Activated CD4-positive, alpha-beta T cell treated with anti-CD3 and anti-CD28 coated beads for 48 hours (primary cell): ENCODE results near the gene ABCA2.
"Not testable (repeated sequence)": the region's sequence is repeated elsewhere in the genome, so short reads cannot be mapped to it uniquely, and the experiment has no call there.

Experiments used
- DNase-seq: peaks from one replicate; pipeline ENCODE4 v3.0.0-alpha.2; 2020

ABCA2 gene

DNA sequence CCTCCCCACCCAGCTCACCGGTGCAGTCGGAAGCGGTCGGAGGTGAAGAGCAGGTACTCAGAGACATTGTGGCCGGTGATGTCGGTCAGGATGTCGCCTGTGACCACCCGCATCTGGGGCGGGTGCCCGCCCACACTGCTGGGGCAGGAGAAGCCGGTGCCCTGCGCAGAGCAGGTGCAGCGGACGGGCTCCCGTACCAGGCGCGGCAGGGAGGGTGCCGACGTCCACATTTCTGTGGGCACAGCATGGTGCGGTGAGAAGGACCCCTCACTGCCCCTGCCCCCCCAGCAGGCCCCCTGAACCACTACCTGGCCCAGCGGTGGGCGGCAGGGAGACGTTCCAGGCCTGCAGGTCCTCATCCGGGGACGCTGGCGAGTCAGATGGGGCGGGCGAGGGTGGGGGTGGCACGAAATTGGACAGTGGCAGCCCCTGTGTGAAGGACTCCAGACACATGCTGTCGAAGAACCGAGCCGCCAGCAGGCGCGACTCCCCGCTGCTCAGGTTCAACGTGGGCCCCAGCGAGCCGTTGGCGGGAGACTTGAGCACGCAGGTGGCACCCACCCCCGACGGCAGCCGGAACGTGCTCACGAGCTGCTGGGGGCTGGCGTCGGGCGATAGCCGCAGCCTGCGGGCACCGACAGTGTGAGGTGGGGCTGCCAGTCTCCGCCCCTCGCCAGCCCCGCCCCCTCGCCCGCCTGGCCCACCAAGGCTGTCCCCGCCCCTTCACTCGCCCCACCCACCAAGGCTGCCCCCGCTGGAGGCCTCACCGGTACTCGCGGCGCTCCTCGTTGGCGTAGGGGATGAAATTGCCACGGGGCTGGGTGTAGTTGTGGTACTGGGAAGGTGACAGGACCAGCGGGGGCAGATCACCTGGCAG is 15.1 kb downstream of the ABCA2 start:
- no peak for DNase-seq

DNA sequence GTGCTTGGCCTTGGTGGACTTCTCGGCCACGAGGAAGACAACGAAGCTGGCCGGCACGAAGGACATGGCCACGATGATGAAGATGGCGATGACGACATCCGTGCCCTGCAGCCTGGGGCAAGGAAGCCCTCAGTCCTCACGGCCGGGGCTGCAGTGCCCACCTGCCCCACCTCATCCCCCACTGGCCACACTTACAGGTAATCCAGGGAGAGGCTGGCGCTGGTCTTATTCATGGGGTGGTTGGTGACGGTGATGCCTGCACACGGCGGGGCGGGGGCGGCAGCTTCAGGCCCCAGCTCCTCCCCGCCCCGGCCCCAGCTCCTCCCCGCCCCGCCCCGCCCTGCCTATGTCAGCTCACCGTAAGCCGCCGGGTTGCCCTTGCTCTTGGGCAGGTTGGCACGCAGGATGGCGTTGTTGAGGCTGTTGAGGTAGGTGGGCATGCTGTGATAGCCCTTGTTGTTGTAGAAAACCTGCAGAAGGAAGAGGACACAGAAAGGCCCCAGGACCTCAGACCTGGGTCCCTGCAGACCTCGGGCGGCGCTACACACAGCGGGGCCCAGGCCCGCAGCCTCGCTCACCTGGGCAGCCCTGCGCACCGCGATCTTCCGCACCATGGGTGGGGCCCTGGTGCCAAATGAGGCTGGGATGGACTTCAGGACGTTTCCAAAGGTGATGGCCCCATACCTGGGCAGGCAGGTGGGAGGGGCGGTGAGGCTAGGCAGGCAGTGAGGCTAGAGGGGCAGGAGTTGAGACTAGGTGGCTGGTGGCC is 15.9 kb downstream of the ABCA2 start:
- DNase-seq, result no peak

DNA sequence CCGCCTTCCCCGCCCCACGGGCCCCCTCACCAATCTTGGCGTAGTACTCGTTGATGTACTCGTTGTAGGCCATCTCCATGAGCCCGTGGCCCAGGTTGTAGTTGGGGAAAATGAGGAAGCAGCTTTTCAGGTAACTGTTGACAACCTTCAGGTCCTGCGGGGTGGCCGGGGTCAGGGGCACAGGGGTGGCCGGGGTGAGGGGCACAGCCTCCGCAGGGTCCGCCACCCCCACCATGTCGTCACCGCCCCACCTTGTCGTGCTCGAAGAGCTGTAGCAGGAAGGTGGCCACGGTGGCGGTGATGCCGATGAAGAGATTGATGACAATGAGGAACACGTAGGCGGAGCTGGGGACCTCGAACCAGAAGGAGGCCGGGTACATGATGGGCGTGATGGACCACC is 16.9 kb downstream of the ABCA2 start:
- DNase-seq, result no peak

DNA sequence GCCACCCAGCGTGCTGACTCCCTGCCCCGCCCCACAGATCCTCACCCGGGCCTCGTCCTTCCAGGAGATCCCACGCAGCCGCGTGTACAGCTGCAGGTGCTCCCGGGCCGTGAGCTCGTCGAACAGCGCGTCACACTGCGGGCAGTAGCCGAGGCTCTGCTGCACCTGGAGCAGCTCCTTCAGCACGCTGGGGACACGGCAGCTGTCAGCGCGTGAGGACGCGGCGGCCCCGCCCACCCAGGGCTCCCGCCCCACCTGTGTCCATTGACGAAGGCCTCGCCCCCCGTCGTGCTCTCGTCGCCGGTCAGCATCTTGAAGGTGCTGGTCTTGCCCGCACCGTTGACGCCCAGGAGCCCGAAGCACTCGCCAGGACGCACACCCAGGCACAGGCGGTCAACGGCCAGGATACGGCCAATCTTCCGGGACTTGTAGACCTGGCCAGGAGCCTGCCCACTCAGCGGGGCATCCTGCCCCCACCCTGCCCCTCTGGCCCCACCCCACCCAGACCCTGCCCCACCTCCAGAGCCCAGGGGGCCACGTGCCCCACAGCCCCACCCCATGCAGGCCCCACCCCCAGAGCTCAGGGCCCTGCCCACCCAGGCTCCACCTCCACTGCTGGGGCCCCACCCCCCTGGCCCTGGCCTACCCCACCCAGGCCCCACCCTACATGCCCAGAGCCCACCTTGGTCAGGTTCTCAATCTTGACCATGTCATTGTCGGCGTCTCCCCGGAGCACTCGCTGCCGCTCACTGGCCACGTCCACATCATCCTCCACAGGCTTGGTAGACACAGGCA is 17.9 kb downstream of the ABCA2 start:
- no peak for DNase-seq

DNA sequence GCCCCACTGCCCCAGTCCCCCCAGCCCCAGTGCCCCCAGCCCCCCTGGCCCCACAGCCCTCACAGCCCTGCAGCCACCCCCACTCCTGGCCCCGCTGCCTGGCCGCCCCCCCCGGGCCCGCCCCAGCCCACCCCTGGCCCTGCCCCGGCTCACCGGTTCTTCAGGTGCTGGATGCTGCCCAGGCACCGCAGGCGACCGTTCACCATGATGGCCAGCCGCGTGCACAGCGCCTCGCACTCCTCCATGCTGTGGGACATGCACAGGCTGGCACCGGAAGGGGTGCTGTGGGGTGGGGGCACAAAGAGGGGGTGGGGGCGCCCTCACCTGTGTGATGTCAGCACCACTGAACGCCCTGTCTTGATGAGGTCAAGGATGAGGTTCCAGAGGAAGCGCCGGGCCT is 18.8 kb downstream of the ABCA2 start:
- no peak for DNase-seq

DNA sequence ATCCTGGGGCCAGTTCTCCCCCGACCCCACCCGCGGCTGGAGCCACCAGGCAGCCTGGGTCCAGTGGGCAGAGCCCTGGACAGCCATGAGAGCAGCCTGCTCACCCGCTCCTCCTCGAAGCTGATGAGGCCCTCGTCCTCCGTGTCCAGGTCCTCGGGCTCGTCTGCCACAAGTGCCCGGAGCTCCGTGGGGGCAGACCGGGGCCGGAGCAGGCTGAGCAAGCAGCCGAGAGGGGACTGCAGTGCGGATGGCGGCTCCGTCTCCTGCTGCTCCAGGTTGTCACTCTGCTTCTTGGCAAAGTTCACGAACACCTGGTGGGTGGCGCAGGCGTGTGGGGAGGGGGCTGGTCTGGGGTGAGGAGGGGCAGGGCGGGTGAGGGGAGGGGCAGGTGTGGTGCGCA is 19.7 kb downstream of the ABCA2 start:
- DNase-seq, result no peak

DNA sequence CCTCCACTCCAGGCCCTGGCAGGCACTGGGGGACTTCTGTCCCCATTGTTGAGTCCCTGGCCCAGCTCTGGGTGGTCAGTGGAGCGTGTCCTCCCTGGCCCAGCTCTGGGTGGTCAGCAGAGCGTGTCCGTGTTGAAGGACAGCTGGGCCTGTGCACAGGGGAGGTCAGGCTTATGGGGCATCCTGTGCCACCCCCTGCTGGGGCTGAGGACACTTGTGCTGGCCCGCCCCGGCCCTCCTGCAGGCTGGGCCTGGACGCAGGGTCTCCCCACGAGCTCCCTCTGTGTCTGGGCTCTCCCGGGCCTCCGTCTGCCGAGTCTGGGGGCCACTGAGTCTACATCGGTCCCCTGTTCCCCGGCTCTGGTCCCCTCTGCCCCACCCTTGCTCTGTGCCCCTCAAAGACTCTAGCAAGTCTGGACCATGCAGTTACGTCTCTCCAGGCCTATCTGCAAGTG is 20.2 kb downstream of the ABCA2 start:
- no peak for DNase-seq

DNA sequence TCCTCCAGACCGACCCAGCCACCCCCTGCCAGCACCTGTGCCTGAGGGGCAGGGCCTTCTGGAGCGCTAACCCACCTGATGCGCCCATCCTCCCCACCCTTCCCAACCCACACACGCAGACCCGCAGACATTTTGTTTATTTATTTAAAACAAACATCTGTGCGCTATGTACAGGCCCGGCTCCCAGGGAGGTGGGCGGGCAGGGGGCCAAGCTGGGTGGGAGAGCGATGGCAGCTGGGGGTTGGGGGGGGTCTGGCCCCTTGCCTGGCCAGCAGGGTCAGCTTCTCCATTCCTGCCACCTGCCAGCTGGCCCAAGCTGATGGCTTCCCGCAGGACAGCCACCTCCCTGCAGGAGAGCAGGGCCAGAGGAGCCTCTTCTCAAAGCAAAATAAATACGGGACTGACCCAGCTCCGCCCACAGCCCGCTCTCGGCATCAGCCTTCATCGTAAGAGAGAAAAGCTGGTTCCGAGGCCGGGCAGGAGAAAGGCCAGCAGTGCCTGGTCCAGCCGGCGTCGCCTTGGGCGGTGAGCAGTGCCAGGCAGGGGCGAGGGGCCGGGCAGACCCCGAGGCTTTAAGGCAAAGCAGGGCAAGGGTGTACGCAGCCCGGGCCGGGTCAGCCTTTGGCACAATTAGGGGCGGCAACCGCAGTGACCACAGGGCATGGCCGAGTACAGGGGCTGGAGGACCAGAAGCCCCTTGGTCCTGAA is 20.8 kb downstream of the ABCA2 start:
- DNase-seq, result no peak

DNA sequence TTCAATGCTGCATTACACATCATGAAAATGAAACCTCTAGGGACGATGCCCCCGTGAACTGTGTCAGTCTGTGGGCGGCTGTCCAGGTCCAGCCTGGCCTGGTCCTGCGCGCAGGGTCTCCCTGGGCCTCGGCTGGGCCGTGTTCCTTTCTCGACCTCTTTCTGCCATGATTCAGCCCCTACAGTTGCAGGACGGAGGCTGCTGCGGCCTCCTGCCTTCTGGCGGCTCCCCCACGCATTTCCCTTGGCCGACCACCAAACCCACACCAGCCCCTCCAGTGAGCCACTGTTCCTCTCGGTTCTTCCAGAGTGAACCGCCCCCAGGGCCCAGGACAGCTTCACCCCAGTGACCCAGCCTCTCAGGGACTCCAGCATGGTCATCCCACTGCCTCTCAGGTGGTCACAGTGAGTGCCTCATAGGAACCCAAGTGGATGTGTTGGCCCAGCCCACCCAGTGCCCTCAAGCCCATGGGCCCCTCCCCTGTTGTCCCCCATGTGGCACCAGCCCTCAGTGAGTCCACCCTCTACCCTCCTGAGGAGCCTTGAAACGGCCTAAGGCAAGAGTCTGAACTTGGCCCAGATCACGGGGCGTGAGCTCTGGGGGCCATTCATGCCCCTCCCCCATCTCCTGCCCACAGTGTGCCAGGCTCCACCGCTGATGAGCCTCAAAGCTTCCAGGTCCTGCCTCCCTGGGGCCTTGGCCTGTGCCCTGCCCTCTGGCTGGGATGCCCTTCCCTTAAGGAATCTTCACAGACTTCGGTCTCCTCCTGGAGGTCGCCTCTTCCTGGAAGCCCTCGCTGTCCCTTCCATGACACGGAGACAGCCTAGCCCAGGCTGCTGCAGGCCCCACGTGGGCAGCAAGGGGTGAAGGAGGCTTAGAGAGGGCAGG is 21.7 kb downstream of the ABCA2 start:
- no peak for DNase-seq

DNA sequence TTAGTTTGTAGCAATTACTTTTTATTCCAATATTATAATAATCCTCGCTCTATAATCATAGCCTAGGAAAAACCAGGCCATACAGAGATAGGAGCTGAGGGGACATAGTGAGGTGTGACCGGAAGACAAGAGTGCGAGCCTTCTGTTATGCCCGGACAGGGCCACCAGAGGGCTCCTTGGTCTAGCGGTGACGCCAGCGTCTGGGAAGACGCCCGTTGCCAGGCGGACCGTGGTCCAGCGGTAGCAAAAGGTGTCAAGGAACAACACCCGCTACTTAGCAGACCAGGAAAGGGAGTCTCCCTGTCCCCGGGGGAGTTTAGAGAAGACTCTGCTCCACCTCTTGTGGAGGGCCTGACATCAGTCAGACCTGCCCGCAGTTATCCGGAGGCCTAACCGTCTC is 23.8 kb downstream of the ABCA2 start:
- not testable (repeated sequence) for DNase-seq

DNA sequence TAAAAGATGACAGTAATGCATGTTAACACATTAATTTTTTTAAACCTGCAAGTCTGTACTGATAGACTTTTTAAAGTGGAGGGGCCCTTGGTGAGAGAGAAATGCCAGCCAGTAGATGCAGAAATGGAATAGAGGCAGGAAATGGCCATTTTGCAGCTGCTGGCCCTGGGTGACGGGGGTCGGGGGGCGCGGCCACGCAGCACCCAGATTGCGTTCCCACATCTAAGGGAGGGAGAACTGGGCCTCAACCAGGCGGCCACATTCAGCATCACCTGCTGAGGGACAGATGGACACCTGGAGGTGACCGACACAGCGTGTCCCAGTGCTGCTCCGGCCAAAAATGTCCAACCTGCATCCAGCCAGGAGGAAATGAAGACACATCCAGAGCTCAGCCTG is 25.4 kb downstream of the ABCA2 start:
- DNase-seq, result no peak

DNA sequence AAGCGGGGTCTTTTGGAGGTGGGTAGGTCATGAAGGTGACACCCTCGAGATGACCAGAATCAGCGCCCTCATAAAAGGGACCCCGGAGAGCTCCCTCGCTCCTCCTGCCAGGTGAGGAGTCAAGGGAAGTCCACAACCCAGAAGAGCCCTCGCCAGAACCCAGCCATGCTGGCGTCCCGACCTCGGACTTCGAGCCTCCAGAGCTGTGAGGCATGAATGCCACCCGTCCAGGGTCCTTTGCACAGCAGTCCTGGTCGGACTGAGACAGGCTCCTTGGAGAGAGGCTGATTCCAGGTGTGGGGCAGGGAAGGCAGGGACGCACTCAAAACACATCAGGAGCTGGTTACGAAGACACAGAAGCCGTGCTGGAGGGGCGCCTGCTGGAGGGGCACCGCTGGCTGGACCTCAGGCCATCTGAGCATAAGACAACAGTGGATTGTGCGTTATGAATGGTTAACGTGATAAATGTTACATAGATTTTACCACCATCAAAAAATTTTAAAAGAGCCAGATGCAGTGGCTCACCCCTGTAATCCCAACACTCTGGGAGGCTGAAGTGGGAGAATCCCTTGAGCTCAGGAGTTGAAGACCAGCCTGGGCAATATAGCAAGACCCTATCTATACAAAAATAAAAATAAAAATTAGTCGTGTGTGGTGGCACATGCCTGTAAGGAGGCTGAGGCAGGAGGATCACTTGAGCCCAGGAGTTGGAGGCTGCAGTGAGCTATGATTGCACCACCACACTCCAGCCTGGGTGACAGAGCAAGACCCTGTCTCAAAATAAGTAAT is 26.0 kb downstream of the ABCA2 start:
- DNase-seq, result no peak

DNA sequence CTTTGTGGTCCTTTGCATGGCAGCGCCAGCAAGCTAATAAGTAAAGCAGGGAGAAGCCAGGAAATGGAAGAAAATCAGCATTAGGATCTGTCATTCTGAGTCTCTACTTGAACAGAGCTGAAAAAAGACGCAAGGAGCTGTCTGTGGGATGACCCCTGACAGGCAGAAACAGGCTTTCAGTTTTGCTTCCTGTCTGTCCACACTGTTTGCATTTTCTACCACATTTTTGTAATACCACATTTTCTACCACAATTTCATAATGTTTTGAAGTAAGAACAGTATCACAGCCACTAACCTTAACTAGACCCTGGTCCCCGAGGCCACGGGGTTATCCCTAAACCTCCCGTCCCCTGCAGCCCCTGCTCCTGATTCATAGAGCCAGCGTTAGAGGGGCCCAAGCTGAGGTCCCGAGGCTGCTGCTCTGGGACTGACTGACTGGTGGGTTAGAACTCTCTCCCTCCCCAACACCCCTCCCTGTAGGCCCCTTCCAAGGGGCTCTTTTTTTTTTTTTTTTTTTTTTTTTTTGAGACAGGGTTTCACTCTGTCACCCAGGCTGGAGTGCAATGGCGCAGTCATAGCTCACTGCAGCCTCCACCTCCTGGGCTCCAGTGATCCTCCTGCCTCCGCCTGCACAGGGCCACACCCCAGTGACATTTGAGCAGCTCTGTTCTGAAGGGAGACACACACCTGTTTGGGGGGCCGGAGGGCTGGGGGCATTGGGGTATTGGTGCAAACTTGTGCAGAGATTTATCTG is 27.7 kb downstream of the ABCA2 start:
- DNase-seq, result no peak

DNA sequence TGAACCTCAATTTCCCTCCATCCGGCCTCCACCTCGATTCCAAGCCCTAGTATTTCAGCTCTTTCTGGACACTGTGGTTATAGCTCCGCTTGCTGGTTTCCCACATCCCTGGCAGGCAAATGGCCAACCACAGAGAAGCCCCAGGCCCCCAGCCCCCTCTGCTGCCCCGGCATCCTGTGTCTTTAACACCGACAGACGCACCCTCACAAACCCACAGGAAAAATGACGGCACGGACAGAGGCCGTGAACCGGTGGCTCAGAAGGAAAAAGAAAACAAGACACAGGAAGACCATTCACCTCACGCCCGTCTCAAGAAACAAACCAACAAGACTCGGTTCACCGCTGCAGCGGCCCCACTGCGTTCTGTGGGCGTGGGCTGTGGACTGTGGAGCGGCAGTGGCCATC is 30.2 kb downstream of the ABCA2 start:
- no peak for DNase-seq

DNA sequence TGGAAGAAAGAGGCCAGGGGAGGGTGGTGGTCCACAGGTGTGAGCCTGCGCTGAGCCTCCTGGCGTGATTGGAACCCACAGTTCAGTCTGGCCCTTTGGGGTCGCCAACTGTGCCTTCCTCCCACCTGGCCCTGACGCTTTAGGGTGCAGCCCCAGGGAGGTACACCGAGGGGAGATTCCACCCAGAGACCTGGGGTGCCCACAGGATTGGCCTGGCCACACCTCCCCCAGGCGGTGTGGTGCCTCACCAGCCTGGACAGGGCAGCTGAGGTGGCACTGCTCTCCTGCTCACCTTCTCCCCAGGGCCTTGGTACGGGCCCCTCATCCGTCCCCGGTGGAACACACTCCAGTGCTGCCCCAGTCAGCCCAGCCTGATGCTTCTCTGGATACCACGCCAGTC is 30.7 kb downstream of the ABCA2 start:
- no peak for DNase-seq

DNA sequence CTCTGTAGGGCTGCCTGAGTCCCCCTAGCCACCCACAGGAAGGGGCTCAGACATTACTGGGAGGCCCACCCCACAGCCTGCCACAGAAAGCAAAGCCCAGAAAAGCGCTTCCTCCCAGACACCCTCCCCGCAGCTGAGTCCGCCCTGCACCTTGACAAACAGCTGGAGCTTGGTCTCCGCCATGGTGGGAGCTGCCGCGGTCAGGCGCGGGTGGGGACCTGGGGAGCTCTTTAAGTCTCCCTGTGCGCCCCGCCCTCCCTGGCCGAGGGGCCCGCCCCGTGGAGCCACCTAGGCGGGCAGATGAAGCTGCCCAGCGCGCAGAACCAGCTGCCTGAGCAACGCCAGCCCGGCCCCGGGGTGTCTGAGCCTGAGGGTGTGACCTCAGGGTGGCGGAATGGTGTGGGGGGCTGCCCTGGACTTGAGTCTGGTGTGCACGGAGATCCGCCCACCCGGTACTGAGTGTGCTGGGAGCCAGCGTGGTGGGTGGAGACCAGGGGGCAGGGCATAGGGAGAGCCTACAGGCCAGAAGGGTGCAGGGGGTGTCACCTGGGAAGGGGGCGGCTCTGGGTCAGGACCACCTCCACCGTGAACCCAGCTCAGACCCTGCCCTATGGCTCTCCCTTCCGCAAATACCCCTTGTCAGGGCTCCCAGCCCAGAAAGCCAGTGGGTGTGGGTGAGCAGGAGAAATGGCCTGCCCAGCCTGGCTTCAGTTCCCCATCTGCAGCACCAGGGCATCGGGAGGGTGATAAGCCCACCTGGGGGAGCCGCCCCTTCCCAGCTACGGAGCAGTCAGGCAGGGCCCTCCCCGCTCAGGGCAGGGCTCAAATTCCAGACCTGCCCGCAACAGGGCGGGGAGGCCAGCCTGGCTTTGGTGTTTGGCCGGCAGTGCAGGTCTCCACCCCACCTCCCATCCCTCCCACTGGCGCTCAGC is 31.4 kb downstream of the ABCA2 start, which contains the start of gene CLIC3:
CLIC3 (minus strand) TSS at position 208 of the 932 bp plus-strand sequence; CDS start at position 183, 25 bp downstream.
- peak; percentile 34 for DNase-seq

DNA sequence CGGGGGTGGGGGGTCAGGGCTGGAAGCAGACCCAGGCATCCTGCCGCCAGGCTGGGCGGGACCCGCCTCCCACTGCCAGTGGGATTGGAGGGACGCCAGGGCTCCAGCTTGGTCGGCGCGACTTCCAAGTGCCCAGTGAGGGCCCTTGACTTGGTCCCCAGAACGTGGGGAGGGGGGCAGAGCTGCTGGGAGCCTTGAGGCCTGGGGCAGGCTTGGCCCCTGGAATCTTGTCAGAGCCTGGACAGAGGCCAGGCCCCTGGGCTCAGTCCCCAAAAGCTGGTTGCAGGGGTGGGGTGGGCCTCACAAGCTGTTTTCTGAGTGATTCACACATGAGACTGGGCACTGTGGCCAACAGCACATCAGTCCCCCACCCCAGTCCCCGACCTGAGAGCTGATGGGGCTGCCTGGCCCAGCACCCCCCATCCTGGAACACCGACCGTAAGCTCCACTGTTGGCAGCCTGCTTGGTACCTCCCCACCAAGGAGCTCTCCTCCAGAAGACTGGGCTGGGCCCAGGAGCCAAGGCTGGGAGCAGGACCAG is 32.2 kb downstream of the ABCA2 start:
- DNase-seq, result no peak

DNA sequence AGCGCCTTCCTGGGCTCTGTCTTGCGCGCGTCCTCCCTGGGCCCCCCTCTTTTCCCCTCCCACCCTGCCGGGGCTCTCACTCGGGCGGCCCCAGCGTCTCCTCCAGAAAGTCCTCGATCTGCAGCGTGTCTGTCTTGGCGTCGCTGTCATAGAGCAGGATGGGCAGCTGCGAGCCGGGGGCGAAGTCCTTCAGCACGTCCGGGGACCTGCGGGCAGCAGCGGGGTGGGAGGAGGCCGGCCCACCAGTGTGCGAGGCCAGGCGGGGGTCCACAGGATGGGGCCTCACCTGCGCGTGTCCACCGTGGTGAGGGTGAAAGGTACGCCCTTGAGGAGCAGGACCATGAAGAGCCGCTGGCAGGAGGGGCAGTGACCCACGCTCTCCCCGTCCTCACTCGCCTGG is 32.7 kb downstream of the ABCA2 start:
- DNase-seq, result no peak

DNA sequence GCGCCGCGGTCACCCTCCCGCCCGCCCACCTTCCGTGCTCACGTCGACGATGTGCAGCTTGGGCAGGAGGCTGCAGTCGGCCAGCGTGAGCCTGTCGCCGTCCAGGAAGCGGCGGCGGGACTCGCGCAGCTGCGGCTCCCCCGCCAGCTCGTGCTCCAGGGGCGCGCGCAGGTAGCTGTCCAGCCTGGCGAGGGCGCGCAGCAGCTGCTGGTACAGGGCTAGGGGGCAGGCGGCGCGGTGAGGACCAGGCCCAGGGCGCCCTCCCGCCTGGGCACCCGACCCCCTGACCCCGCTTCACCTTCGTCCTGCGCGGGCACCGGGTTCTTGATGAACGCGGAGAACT is 33.2 kb downstream of the ABCA2 start:
- no peak for DNase-seq
